ENCODE results near the gene GRM8.

GRM8 gene

DNA sequence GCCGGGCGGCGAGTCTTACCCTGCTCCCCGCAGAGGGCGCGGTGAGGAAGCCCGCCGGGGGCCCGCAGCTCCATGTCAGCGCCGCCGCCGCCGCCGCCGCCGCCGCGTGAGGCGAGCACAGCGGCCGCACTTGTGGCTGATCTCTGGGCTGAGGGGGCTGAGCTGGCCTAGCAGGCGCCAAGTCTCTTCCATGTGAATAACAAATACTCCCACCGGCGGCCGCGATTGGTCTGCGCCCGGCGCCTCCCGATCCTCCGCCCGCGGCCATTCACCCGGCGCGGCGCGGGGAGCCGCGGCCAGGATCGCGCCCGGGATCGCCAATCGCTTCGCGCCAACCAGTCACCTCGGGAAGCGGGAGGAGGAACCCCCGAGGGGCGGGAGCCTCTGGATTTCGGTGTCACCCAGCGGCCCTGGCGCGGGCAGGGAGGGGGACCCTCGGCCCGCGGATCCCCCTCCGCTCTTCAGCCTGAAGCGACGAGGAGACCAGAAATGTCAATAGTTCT, at the start of gene GRM8:
TSS of gene GRM8 (minus strand) at position 164 of the 503 bp plus-strand sequence.
- peak in 1 of 2 donors; percentile 6 for DNase-seq (ENCODE audit: low read depth in 1 of 2, low spot score in 1 of 2)

DNA sequence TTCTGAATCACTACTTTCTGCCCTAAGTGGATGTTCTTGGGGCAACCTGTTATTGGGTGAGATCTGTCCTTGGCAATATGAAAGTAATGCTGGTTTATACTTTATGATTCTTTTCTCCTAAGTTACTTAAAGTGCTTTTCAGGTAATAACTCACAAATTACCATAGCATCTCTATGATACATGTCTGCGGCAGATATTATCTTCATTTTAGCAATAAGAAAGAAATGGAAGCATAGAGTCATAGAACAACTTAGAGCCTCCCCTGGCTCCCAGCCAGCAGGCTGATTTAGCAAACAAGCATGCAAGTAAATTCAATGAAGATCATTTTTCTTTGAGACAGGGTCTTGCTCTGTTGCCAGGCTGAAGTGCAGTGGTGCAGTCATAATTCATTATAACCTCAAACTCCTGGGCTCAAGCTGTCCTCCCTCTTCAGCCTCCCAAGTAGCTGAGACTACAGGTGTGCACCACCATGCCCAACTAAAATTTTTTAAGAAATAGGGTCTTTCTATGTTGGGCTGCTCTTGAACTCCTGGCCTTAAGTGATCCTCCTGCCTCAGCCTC, 38.1 kb upstream of the GRM8 start:
- DNase-seq (ENCODE audit: low read depth in 1 of 2, low spot score in 1 of 2) = no peak

DNA sequence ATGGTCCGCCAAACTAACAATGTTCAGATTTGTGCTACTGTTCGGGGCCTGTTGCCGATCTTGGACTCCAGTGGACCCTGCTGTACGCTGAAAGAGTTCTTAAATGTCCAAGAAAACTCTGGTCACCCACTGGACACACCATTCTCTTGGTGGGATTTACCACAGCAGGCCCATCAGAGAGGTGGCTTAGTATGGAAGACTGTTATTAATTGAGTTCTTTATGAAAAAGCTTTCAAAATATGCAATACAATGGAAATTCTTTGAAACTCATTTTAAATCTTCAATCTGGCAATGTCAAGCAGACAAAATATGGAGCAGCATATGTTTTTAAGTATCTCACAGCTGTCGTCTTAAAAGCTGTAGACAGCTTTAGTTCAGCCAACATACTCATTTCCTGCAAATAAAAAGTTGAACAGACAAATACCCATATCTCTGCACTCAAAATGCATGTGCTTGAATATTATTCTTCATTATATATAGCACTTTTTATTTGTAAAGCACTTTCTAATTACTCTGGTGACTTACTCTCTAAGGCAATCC, 37.4 kb upstream of the GRM8 start:
- DNase-seq (ENCODE audit: low read depth in 1 of 2, low spot score in 1 of 2) = no peak

DNA sequence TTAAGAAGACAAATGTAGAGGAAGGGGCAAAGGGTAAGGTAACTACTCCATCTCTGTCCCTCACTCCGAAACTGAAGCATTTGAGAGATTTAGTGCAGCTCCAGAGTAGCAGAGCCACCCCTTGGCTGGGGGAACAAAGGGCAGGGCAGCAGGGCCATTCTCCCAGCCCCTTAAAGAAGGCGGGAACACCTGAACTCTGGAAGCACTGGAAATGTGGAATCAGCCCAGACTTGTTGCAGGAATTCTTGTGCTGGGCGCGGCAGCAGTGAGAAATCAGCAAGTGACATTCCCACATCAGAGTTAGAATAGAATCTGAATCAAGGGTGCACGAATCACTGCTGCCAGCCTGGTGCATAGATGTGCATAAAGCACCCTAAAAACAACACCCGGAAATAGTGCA, 34.4 kb upstream of the GRM8 start:
- DNase-seq (ENCODE audit: low read depth in 1 of 2, low spot score in 1 of 2) = no peak

DNA sequence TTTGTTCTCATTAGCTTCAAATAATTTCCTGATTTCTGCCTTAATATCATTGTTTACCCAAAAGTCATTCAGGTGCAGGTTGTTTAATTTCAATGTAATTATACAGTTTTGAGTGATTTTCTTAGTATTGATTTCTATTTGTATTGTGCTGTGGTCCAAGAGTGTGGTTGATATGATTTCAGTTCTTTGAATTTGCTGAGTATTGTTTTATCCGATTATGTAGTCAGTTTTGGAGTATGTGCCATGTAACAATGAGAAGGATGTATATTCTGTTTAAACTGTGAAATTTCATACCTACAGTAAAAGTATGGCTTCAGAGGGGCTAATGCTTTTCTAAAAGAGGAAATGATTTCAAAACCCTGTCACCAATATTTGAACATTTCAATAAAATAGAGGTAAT, 17.4 kb upstream of the GRM8 start:
- no peak for DNase-seq (ENCODE audit: low read depth in 1 of 2, low spot score in 1 of 2)

DNA sequence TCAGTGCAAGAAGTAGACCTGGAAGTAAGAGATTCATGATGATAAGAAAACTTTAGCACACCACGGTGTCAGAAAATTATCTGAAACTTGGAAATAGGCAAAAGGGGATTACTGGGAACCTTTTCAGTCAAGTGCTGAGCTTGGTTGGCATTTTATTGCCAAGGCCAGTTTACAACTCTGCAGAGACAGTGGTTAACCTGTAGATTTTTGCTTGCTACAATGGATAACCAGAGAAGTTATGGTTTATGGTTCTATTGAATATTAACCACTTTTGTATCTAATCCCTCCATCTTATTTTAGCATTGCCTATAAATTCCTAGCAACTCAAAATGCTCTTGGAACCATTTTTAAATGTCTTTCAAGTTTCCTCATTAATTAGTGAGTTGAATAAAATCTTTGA, 13.3 kb upstream of the GRM8 start:
- DNase-seq (ENCODE audit: low read depth in 1 of 2, low spot score in 1 of 2) = no peak

DNA sequence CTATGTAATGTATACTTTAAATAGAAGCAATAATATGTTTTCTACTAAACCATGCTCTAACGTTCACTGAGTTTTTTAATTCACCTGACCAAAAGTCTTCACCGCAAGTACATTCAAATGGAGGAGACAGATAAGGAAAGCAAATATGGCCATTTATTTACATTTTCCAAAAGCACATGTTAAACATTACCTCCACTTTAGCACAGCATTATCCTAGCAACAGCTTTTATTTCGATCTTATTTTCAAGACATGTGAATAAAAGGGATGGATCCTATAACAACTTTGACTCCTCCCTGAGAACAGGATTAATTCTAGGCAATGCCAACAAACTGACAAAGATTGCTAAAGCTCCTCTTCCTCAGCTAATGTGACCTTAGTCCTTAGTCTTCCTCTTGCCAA, 11.5 kb upstream of the GRM8 start:
- DNase-seq (ENCODE audit: low read depth in 1 of 2, low spot score in 1 of 2) = no peak

DNA sequence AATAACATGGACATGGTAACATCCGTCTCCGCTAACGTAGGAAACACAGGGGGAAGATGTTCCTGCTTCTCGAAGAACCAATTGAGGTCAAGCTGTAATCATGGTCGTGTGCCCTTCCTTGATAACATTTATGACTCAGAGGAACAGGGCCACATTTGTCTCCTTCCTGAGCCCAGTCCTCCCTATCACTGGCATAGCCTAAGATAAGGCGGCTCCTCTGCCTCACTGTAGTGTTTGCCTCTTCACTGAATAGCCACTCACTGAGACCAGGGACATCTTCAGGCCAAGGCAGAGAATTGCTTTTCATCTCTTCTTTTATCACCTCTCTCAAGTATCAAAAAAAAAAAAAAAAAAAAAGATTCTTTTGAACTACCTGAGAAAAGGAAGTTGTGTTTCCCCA, 5.4 kb upstream of the GRM8 start:
- no peak for DNase-seq (ENCODE audit: low read depth in 1 of 2, low spot score in 1 of 2)

DNA sequence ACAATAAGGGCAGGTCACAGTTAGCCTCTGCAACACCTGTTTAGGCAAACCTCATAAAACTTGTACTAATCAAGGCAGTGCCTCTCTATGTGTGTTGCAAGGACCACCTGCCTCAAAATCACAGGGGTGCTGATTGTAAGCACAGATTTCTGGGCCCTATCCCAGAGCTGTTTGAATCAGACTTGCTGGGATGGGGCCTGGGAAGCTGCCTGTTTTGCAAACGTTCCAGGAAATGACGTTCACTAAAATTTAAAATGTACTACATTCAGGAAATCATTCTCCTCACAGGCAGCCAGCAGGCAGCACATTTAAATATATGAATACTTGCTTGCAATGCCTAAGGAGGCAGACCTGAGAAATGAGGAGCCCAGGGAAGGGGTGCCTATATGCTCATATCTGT, 4.3 kb upstream of the GRM8 start:
- DNase-seq (ENCODE audit: low read depth in 1 of 2, low spot score in 1 of 2) = no peak

DNA sequence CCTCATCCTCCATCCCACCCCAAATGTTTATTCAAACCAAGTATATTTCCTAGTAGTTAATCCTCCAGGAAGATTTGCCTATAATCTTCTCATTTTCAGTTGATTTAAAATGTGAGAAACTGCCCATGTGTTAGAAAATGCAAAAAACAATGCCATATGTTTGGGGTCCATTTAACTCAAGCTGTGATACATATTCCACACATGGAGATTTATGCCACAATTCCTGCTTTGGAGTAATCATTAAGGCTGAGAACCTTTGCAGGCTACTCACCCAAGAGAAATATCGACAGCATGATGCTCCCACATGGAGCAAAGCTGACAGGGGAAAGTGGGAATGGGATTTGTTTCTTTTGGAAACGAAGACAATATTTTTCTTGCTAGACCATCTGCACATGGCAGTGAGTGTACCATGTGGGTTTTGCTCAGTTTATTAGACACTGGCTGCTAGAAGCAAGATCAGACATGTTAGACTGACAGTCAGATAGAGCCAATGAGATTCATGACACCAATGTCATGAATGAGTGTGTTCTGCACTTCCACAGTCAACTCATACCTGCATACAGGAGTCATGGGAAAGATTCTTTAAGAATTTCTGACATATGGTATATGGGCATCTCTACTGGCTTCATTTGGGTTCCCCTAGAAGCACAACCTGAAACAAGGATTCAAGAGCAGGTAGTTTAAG, 3.4 kb upstream of the GRM8 start:
- no peak for DNase-seq (ENCODE audit: low read depth in 1 of 2, low spot score in 1 of 2)

DNA sequence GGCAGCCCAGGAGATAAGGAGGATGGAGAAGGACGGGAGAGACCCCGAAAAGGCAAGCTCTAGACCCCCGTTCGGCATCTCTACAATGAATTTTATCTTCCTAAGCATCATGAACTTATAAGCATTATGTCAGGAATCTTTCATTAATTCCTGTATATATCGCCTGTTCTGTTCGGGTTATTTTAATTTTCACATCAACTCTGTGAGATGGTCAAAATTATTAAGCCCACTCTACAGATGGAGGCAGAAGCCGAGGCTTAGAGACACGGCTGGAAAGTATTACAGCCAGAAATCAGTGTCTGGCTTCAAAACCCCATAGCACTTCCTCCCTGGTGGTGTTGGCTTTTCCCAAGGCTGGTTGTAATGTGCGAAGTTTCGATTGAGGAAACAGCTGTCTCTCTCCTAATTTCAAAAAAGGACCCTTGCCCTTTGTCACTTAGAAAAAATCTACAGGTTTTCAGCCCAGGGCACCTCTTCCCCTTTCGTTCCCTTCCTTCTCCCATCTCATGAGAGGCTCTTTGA, 1.5 kb upstream of the GRM8 start:
- no peak for DNase-seq (ENCODE audit: low read depth in 1 of 2, low spot score in 1 of 2)

DNA sequence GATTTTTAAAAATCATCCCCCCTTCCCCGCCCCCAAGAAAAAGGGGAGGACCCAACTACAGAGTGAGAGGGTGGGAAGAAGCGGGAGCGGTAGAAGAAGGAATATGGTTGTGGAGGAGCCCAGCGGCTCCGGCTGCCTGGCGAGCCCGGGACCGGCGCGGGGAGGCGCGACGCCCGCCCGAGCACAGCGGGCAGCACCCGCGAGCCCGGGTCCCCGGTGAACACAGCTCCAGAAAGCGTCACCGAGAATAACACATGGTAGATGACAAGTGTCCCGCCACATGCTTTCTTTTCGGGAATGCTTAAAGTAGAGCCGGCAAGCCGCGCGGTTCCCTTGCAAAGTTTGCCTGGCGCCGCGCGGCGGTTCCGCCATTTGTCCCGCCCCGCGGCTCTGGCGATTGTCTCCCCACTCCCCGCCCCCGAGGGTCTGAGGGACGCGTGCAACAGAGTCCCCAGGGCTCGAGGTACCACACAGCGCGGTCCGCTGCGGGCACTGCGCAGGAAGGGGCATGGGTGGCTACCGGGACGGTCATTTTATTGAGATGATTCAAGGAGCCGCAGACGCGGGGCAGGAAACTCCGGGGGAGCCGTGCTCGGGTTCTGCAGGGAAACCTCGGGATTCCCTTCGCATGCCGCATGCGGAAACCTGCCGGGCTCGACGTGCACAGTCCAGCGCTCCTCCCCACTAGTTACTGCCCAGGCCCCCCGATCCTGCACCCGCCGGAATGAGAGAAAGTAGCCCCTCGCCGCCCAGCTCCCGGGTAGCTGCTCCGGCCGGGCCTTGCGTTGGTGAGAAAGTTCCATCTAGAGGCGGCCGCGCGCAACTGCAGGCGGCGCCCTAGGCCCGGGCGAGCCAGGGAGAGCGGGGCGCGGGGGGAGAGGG, 781 bp upstream of the GRM8 start:
- DNase-seq (ENCODE audit: low read depth in 1 of 2, low spot score in 1 of 2) = peak; percentile 12 to 51

DNA sequence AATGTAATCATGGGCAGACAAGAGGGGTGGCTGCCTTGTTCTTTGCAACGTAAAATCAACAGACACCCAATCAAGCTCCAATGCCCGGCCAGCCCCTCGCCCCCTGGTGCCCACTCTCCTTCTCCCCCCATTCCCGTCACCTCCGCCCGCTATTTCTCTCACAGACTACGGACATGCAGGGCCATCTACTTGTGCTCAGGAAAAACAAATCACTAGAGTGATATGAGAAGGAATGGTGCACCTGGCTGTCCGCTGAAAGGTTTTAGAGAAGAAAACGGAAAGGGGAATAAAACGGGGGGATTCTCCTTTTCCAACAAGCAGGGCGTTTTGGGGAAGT, 396 bp downstream of the GRM8 start:
- DNase-seq (ENCODE audit: low read depth in 1 of 2, low spot score in 1 of 2) = no peak

DNA sequence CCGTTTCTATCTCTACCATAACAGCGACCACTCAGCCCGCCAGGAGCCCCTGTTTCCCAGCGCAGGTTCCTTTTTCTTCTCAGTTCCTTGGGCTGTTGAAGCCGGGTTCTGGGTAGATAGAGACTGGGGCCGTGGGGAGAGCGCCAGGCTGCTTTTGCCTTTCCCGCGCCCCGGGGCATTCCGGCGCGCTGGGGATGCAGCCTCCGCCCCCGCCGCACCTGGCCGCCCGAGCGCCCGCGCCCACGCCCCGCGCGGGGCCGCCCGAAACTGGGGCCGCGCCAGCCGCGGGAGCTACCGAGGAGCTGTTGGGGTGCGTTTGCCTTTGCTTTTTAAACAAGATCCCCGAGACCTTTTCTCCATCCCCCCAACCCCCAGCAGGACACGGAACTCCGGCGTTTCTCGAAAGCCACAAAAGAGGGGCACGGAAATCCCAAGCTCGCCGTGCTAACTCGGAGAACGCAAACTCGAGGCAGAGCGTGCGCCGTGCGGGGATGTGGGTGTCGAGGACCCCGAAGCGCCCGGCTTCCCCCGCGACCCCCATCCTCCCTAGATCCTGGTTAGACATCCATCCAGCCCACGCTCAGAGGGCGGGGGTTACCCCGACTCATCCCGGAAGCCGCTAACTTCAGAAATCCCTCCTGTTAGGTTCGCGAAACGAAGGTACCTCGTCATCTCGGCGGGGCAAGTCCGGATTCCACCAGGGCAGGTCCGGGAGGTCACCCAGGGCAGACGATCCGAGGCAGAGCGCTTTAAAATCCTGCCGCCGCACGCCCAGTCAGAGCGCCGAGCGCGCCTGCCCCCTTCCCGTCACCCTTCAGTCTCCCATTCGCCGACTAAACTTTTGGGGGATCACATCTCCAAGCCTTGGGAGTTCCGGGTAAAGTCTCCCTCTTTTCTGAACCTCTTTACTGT, 1.0 kb downstream of the GRM8 start:
- DNase-seq (ENCODE audit: low read depth in 1 of 2, low spot score in 1 of 2) = peak in 1 of 2 donors; percentile 8

DNA sequence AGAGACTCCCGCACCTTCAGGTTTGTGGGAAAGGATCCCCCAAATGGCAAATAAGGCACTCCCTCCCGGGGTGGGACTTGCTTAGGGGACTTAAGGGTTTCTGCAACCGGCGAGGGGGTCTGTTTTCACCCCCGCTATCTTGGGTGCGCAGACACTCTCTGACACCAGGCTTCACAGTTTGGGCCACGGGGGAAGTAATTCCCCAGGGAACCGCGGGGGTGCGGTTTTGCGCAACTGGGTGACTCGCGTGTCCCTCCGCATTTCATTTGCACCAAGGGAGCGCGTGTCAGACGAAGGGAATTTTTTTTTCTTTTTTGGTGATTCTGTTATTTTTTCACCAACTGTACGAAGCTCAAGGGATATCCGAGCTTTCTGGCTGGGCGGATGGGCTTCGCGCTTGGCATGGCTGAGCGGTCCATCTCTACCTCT, 1.7 kb downstream of the GRM8 start:
- DNase-seq (ENCODE audit: low read depth in 1 of 2, low spot score in 1 of 2) = peak in 1 of 2 donors; percentile 0

DNA sequence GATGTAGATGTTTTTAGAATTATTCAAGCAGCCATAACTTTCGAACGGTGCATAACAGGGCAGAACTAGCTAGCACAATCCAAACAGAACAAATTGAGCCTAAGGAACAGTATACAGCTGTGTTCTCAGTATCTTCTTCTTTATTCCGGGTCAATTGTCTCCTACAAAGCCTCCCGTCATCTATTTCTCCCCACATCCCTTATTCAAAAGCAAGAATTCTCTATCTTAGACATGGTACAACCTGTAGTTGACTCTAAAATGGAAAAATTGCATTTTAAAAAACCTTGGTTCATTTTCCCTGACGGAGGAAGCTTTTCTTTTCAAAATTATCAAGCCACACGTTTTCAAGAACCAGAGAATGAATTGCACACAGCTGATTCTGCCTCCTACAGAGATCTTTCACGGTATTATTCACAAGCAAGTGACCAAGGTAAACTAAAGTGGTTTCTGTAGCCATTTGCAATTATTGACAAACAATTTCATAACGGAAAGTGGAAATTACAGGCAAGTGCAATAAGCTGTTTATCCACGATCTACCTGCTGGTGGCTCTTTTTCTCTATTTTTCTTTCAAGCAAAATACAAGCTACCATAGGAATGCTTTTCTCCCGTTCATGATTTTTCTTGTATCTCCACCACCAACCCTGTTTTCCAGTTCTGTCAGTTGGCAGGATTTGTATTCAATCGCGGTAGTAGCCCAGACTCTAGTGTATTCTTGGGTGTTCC, 2.3 kb downstream of the GRM8 start:
- no peak for DNase-seq (ENCODE audit: low read depth in 1 of 2, low spot score in 1 of 2)

DNA sequence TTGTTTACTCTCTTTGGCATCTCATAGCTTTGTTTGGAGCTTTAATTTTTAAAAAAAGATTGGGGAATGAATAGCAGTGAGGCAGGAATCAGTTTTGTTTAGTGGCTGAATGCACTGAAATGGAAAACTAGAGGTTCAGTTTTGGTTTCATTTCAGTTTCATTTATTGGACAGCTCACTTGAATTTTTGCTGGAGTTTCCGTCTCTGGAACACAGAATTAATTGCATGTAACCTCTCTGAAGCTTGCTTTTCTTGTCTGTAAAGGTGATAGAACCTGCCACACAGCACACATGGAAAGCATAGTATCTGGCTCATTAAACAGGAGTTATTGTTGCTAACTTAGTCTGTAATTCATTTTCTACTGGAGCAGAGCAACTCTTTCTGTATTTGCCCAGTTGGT, 7.1 kb downstream of the GRM8 start:
- DNase-seq (ENCODE audit: low read depth in 1 of 2, low spot score in 1 of 2) = no peak

DNA sequence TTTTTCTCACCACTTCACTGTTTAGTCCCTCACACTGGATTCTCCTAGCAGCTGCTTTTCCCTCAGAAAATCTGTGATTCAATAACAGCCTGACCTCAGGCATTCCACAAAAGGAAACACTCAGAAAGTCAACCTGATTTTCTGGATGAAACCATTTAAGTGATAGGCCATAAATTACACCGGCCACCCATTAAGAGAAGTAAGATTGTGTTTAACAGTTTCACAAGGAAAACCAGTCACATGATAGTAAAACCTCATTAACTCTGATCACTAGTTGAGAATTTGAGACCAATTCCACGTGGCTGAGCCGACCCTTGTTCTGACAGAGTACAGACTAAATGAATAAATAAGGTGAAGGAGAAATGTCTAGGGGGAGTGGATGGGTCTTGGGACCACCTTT, 7.7 kb downstream of the GRM8 start:
- no peak for DNase-seq (ENCODE audit: low read depth in 1 of 2, low spot score in 1 of 2)

DNA sequence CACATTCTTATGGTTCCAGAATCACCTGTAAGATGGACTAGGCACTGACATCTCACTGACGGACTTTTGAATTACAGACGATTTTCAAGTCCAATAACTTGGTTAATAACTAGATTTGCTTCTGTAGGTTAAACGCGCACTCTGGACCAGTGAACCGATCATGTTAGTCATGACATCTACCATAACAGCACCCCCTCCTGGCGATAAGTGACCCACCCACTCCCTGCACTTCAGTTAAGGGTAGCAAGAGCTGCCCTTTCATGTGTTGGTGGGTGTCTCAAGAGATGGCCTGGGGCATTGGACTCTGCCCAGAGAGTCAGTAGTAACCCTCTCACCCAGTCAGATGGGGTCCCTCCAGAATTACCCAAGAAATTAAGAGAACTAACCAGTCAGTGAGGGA, 12.9 kb downstream of the GRM8 start:
- DNase-seq (ENCODE audit: low read depth in 1 of 2, low spot score in 1 of 2) = no peak

DNA sequence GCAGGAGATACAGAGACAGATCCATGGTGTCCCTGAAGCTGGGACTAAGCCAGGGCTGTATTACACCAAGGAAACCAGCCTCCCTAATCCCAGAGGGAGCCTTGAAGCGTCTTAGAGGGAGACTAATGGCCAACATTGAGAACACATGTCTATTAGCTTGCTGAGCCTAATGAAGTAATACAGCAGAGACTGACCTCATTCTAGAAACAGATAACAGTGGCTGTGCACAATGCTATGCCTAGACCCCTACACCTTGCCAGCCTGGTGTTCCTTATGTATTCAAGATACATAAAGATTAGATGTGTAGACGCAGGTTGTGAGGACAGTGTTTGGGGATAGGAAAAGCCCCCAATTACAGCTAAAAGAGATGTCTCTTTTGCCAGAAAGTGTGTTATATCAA, 19.1 kb downstream of the GRM8 start:
- DNase-seq (ENCODE audit: low read depth in 1 of 2, low spot score in 1 of 2) = no peak
